ENCODE data around the gene ATP8B4. TPM values are rescaled to one million over a fixed set of nuclear protein-coding genes. Genes with fewer than 3 reads are reported as not detected.
A peak's percentile ranks its signal among the peaks of the same experiment; 100 is the strongest.

Gene ATP8B4
- total RNA-seq, 1 donor from 2014 or later, result not detected

DNA sequence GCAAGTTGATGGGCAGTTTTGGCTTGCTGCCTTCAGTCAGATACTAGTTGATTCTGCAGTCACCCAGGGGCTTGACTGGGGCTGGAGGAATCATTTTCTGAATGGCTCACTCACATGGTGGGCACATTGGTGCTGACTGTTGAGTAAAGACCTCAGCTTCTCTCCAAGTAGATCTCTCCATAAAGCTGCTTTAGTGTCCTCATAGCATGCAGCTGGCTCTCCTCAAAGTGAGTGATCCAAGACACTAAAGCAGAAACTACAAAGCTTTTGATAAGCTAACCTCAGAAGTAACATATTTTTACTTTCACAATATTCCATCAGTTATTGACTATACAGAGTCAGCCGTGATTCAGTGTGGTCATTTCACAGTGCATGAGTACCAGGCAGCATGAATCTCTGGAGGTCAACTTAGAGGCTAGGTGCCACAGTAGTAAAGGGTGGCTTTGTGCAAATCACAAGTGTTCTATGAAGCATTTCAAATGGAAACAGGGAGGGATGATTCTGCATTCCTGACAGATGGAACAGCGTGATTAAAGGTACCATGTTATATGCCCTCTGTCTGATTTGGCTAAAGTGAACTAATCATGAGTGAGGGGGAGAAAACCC, 24.3 kb upstream of the ATP8B4 start:
- no peaks in the 10 kb centered on the region for H3K9me3 Mint-ChIP-seq
- no peak overlapping the region for H3K27ac Mint-ChIP-seq (ENCODE audit: unreplicated experiment)
- TF ChIP-seq, protein P1, sequence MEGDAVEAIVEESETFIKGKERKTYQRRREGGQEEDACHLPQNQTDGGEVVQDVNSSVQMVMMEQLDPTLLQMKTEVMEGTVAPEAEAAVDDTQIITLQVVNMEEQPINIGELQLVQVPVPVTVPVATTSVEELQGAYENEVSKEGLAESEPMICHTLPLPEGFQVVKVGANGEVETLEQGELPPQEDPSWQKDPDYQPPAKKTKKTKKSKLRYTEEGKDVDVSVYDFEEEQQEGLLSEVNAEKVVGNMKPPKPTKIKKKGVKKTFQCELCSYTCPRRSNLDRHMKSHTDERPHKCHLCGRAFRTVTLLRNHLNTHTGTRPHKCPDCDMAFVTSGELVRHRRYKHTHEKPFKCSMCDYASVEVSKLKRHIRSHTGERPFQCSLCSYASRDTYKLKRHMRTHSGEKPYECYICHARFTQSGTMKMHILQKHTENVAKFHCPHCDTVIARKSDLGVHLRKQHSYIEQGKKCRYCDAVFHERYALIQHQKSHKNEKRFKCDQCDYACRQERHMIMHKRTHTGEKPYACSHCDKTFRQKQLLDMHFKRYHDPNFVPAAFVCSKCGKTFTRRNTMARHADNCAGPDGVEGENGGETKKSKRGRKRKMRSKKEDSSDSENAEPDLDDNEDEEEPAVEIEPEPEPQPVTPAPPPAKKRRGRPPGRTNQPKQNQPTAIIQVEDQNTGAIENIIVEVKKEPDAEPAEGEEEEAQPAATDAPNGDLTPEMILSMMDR (conservative IDR thresholded peaks at IDR 0.05), result no peak
- DNase-seq (ENCODE audit: low read depth, low spot score), result no peak
- no peaks in the 10 kb centered on the region for H3K27me3 Mint-ChIP-seq (ENCODE audit: low read depth)
- no peak overlapping the region for H3K4me3 Mint-ChIP-seq
- peaks cover 4% of the 10 kb centered on the region for H3K4me1 Mint-ChIP-seq
- no peaks in the 10 kb centered on the region for H3K36me3 Mint-ChIP-seq (ENCODE audit: low read depth)

DNA sequence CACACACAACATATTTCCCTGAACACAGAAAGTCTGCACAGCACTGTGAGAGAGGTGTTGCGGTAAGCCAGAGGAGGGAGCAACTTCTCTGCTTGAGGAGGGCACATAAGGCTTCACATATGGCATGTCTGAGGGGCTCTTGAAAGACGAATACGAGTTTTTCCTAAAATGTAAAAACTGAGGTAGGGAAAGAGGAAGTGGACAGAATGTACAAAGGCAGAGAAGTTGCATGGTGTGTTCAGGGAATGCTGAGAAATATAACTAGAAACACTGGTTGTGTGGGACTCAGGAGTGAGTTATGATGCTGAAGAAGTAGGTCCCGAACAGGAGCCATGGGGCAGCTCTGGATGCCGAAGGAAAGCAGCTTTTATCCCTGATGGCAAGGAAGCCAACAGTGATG, 22.8 kb upstream of the ATP8B4 start:
- no peaks in the 10 kb centered on the region for H3K27me3 Mint-ChIP-seq (ENCODE audit: low read depth)
- DNase-seq (ENCODE audit: low read depth, low spot score), result no peak
- H3K36me3 Mint-ChIP-seq (ENCODE audit: low read depth), result no peaks in the 10 kb centered on the region
- no peak overlapping the region for H3K27ac Mint-ChIP-seq (ENCODE audit: unreplicated experiment)
- H3K9me3 Mint-ChIP-seq, result no peaks in the 10 kb centered on the region
- peaks cover 4% of the 10 kb centered on the region for H3K4me1 Mint-ChIP-seq
- no peak overlapping the region for H3K4me3 Mint-ChIP-seq
- TF ChIP-seq, protein P1 (conservative IDR thresholded peaks at IDR 0.05), result no peak

DNA sequence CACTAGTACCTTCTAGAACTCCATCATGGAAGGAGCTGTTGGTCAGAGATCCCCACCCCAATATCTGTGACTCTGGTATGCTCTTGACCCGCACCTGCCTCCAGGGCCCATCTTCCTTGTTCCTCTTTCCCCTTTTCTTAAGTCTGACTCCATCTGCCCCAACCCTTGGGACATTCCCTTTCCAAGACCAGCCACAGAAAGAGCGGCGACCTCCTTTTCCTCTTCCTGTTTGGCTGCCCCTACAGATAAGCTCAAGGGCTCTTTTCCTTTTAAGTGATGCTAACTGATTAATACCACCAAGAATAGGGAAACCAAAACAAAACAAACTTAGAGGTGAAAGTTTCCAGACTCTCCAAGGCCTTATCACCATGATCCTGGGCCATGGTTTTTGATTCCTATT, 21.9 kb upstream of the ATP8B4 start:
- H3K4me3 Mint-ChIP-seq, result no peak overlapping the region
- no peaks in the 10 kb centered on the region for H3K27me3 Mint-ChIP-seq (ENCODE audit: low read depth)
- peaks cover 4% of the 10 kb centered on the region for H3K4me1 Mint-ChIP-seq
- DNase-seq (ENCODE audit: low read depth, low spot score), result no peak
- no peaks in the 10 kb centered on the region for H3K9me3 Mint-ChIP-seq
- H3K27ac Mint-ChIP-seq (ENCODE audit: unreplicated experiment), result no peak overlapping the region
- TF ChIP-seq, protein P1 (conservative IDR thresholded peaks at IDR 0.05), result no peak
- H3K36me3 Mint-ChIP-seq (ENCODE audit: low read depth), result no peaks in the 10 kb centered on the region

DNA sequence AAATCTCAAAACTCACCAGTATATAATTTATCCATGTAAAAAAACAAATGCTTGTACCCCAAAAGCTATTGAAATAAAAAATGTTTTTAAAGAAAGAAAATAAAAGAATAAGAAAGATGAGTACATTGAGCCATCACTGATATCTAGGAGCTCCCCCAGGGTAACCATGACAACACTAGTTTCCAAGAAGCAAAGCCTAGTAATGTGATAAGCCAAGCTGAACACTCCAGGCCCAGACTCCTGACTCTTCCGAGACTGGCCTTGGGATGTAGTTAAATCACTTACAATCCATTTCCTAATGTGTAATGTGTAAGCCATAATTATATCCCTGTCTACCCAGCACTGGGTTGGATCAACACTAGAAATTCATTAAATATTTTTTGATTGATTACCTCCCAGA, 21.1 kb upstream of the ATP8B4 start:
- no peak overlapping the region for H3K4me3 Mint-ChIP-seq
- DNase-seq (ENCODE audit: low read depth, low spot score), result no peak
- TF ChIP-seq, protein P1 (conservative IDR thresholded peaks at IDR 0.05), result no peak
- no peaks in the 10 kb centered on the region for H3K27me3 Mint-ChIP-seq (ENCODE audit: low read depth)
- no peaks in the 10 kb centered on the region for H3K9me3 Mint-ChIP-seq
- H3K4me1 Mint-ChIP-seq, result no peaks in the 10 kb centered on the region
- no peaks in the 10 kb centered on the region for H3K36me3 Mint-ChIP-seq (ENCODE audit: low read depth)
- no peak overlapping the region for H3K27ac Mint-ChIP-seq (ENCODE audit: unreplicated experiment)

DNA sequence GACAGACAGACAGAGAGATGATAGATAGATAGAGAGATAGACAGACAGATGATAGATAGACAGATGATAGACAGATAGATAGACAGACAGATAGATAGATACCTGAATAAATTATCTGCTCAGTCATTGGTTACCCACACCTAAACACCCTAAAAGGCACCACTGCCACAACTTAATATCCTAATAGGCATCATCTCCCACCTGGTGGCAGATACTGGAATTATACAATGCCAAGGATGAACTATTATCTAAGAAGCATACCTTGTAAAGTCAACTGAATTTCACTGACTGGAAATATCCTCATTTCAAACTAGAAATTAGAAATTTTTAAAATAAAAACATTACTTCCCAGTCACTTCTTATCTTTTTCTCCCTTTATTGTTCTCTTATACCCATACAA, 19.4 kb upstream of the ATP8B4 start:
- no peak overlapping the region for H3K4me3 Mint-ChIP-seq

More for the DNA sequence above, 19.4 kb upstream of the ATP8B4 start:
- Mint-ChIP-seq H3K27me3 (ENCODE audit: low read depth) (no peaks in the 10 kb centered on the region), H3K27ac (ENCODE audit: unreplicated experiment) (no peak overlapping the region), H3K4me1 (peaks cover 5% of the 10 kb centered on the region), H3K36me3 (ENCODE audit: low read depth) (no peaks in the 10 kb centered on the region), H3K9me3 (no peaks in the 10 kb centered on the region)
- TF ChIP-seq, protein P1 (conservative IDR thresholded peaks at IDR 0.05), result peak; percentile 32
- DNase-seq (ENCODE audit: low read depth, low spot score), result no peak

Measured in neural crest cell (in vitro differentiated cells).